Skin epidermis (tissue), 12 donors: Measurements from ENCODE around the gene ELOB.

Experiments used
- H3K27ac ChIP-seq, 21 experiments: fragments of 200-600 bp; sonication (generic) in 11 of 21; one replicate each; pipeline ENCODE4 v1.5.0; 2020; ENCODE audit warnings: mild to moderate bottlenecking in 3 of 21, inconsistent platforms in 2 of 21, moderate library complexity in 2 of 21
- H3K4me3 ChIP-seq, 7 experiments: fragments of 200-600 bp; sonication (generic) in 2 of 7; one replicate each; pipeline ENCODE4 v1.5.0; 2020; ENCODE audit warnings: inconsistent platforms in 2 of 7, mild to moderate bottlenecking in 2 of 7, moderate library complexity in 1 of 7

The ELOB gene

DNA sequence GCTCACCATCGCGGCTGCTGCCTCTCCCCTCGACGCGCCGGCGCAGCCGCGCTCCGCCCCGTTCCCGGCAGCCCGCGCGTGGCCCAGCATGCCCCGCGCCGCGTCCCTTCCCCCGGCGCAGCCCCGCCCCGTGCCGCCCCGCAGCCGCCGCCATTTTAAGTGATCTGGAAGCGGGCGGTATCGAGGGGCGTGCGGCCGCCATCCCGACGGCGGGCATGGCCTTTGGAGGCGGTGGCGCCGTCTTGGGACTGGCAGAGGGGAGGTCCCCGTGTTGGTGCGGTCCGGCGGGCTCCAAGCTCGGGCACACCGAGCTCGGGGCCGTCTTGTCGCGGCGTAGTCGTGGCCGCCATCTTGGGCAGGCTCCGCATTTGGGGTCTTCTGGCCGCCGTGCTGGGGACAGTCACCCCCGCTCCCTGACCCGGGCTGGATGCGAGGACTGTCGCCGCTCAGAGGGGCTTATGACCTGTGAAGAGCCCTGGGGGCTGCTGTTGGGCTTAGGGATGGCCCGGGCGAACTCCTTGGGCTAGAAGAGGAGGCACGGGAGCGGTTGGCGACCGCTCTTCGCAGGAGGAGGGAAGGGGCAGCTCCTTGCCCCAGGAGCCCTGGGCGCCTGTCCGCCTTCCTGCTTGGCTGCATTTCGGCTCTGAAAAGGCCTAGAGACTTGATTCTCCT, at the start of gene ELOB:
Gene ELOB, minus strand, starts transcription at position 50 of the 672 bp plus-strand sequence. Its CDS starts 41 bp downstream, at position 9.
- H3K27ac ChIP-seq = peak within 1 kb of the TSS; percentile 94 to 100 (median 100)
- H3K4me3 ChIP-seq = peak within 1 kb of the TSS; percentile 84 to 98 (median 95)

DNA sequence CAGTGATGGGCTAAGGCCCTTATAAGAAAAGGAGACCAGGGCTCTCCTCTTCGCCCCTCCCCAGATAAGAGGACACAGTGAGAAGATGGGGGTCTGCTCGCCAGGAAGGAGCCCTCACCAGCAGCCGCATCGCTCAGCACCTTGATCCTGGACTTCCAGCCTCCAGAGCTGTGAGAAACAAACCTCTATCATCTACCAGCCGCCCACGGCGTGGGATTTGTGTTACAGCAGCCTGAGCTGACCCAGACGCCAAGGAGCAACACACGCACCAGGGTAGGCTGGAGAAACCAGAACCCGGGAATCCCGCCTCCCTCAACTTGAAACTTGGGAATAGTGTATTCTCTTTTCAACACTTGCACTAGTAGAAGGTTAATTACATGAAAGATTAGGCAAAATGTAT, 48.8 kb upstream of the ELOB start:
- Histone ChIP-seq H3K4me3 (no peak overlapping the region), H3K27ac (no peak overlapping the region)

- H3K4me3 ChIP-seq = no peak overlapping the region
- no peak overlapping the region for H3K27ac ChIP-seq
Measured at GRCh38 chr16:2825049-2825742, 48.1 kb upstream of the ELOB start.

DNA sequence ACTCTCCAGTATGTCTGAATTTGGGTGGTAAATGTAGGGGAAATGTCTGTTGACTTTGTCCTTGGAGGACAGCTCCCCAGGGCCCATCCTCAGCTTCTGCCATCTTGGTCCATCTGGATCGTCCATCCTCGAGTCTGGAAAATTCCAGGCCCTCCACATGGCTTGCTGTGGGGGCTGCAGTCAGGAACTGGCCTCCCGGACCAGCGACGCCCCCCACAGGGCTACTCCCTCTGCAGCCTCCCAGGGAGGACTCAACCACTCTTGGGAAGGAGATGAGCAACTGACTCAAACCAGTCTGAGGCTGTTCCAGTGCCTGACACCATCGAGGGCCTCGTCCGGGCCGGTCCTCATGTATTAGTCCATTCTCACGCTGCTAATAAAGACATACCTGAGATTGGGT, 47.5 kb upstream of the ELOB start:
- Histone ChIP-seq H3K27ac (no peak overlapping the region), H3K4me3 (no peak overlapping the region)

DNA sequence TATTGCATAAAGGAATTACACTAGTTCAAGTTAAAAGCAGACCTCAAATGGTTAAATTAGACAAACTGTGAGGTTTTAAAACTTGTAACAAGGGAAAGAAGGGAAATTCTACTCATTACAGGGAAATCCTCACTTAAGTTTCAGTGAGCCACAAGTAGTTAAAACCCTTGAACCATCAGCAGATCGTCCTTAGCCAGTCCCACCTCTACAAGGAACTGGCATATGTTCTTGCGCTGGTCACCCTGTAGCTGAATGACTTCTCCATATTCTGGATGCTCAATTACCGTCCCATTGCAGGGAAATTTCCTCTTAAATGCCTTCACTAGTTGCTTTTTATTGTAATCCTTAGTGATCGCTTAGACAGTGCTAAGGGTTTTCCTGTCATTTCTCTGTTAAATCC, 45.4 kb upstream of the ELOB start:
- Histone ChIP-seq H3K27ac (no peak overlapping the region), H3K4me3 (no peak overlapping the region)

GRCh38 chr16:2822158-2822495, 45.0 kb upstream of the ELOB start:
- Histone ChIP-seq H3K27ac (no peak overlapping the region), H3K4me3 (no peak overlapping the region)

DNA sequence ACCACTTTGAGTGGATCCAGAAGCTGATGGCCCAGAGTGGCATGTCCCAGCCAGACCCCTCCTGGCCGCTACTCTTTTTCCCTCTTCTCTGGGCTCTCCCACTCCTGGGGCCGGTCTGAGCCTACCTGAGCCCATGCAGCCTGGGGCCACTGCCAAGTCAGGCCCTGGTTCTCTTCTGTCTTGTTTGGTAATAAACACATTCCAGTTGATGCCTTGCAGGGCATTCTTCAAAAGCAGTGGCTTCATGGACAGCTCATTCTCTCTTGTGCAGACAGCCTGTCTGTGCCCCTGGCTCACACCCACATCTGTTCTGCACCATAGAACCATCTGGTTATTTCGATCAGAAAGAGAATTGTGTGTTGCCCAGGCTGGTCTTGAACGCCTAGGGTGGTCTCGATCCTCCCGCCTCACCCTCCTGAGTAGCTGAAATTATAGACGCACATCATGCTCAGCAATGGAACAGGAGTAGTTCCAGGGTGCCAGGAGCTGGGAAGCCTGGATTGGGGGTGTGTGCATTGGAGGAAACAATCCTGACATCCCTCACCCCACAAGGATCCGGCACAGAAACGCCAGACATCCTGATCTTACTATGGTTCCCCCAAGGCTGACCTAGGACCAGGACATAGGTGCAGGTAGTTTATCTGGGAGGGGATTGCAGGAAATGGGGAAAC, 44.5 kb upstream of the ELOB start:
- Histone ChIP-seq H3K4me3 (no peak overlapping the region), H3K27ac (no peak overlapping the region)

GRCh38 chr16:2820836-2821486, 43.9 kb upstream of the ELOB start:
- Histone ChIP-seq H3K27ac (no peak overlapping the region), H3K4me3 (no peak overlapping the region)

GRCh38 chr16:2819939-2820835, 43.1 kb upstream of the ELOB start:
- Histone ChIP-seq H3K27ac (no peak overlapping the region), H3K4me3 (no peak overlapping the region)

DNA sequence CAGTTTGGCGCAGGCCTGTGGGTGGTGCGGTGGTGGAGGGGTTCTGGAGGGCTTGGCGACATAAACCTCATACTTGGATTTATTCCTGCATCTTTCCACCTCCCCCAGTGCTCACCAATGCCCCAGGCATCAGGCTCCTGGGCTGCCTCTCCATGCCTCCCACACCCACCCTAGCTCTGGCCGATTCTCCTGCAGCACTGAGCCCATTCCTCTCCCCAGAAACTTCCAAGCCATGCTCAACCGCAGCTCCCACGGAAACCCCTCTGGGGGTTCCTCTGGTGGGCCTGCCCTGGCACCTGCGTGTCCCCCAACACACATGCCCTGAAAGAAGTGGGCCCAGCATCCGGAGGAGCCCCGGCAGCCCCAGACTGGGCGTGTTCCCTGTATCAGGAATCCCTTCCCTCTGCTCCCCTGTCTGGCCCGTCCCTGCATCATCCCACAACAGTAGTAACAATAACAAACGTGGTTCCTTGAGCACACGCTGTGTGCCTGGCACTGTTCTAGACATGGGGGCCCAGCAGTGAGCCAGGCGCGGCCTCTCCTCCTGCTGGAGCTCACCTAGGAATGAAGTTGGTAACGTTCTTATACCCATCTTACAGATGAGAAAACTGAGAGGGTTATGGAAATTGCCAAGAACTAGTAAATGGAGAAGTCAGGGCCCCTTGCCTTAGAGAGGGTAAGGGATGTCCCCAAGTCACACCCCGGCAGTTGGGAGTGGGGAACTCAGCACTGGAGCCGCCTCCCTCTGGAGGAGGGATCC, 42.3 kb upstream of the ELOB start:
- Histone ChIP-seq H3K27ac (no peak overlapping the region), H3K4me3 (no peak overlapping the region)

DNA sequence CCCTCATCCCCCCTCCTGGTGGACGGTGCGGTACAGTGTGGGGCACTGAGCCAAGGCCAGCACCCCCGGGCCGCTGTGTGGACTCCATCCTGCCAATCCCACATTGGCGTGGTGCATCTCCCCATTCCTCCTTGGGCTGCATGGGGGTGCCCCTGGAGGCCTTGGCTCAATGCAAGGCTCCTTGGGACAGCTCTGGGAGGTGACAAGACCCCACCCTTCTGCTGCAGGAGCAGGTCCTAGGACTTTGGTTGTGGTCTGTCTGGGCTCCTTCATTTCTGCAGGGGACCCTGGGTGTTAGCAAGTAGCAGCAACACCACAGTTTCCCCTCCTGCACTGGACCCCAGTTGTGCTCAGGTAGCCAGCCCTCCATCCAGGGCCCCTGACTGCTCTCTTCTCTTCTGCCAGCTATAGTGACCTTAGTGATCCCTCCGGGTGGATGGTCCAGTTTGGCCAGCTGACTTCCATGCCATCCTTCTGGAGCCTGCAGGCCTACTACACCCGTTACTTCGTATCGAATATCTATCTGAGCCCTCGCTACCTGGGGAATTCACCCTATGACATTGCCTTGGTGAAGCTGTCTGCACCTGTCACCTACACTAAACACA, 41.3 kb upstream of the ELOB start:
- no peak overlapping the region for H3K27ac ChIP-seq
- H3K4me3 ChIP-seq = no peak overlapping the region

GRCh38 chr16:2817340-2818271, 40.5 kb upstream of the ELOB start:
- Histone ChIP-seq H3K4me3 (peak overlapping the region in 3 of 7 experiments; percentile 2 to 7 (median 3)), H3K27ac (no peak overlapping the region)

DNA sequence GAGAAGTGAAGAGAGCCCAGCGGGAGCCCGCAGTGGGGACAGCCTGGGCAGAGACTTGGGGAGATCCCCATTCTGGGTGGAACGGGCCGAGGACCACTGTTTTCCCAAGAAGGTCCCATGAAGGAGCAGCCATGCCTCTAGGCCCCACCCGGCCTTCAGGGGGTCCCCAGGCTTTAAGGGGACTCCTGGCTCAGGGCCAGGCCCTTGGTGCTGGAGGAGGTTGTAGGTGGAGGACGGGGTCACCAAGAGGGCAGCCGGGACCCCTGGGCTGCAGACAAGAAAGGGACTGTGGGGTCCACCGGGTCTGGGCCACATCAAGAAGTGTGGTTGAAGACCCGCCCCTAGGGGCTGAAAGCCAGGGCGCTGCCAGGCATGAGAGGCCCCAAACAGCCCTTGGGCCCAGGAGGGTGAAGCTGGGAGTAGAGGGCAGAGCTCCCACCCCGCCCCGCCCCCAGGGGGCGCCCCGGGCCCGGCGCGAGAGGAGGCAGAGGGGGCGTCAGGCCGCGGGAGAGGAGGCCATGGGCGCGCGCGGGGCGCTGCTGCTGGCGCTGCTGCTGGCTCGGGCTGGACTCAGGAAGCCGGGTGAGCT, 39.8 kb upstream of the ELOB start, which contains the start of gene PRSS21:
Gene PRSS21, plus strand, starts transcription at position 487 of the 589 bp plus-strand sequence. Its CDS starts 32 bp downstream, at position 519.
- Histone ChIP-seq H3K27ac (no peak within 1 kb of the TSS), H3K4me3 (peak within 1 kb of the TSS in 3 of 7 experiments; percentile 2 to 7 (median 3))

DNA sequence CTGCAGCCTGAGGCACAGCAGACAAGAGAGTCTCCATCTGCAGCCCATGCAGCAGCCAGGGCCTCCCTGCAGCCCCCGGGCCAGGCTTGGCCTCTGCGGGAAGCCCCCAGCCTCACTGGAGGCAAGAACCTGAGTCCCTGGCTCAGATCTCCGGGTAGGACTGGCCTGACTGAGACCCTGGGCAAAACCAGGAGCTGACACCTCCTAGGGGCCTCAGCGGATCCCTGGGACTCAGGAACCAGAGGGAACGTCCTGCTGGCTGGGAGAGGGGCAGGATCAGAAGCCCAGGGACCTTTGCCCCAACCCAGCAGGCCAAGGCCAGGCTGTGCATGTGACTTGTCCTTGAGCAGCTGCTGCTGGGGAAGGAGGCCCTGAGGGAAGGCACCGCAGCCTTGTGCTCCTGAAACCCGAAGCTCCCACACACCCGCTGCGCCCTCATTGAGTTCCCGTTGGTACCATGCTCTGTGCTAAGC, 38.3 kb upstream of the ELOB start:
- Histone ChIP-seq H3K27ac (no peak overlapping the region), H3K4me3 (no peak overlapping the region)

DNA sequence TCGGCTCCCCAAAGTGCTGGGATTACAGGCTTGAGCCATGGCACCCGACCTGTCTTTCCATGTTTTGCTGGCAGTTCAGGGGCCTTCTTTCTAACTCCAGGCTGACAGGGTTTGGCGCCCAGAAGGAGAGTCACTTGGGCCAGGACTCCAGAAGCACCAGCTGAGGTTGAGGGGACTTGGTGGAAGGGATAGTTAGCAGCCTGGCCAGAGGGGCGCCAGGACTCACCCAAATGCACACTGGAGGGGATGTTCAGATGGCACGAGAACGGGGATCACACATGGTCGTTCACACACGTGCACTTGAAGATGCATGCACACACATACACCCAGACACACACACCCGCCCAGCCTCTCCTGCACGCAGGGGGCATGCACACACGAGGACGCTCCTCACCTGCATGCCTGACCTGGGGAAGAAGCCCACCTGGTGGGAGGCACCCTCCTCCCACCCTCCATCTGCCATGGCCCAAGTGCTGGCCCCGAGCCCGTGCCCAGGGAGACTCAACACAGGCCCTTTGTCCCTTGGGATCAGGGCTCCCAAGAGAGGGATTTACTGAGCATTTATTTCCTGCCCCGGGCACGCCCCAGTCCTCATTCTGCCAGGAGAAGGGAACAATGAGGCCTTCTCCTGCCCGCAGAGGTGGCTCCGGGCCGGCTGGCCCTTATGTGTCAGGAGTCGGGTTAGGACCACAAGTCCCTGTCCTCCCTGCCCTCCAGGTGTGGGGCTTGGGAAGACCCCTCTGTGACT, 37.6 kb upstream of the ELOB start:
- H3K4me3 ChIP-seq = no peak overlapping the region
- H3K27ac ChIP-seq = no peak overlapping the region

- Histone ChIP-seq H3K4me3 (no peak overlapping the region), H3K27ac (no peak overlapping the region)
Measured at GRCh38 chr16:2813771-2814221, 36.7 kb upstream of the ELOB start.
